IPS-20b (cell line): ENCODE data around the gene CD6.

ENCODE experiments used
- H3K27ac ChIP-seq: one replicate; pipeline ENCODE4 v1.5.1; 2013; ENCODE audit warnings: low read length
- H3K27me3 ChIP-seq: 2 replicates; pipeline ENCODE4 v1.6.1; 2013; ENCODE audit warnings: mild to moderate bottlenecking, low read length, inconsistent platforms; ENCODE audit not compliant: insufficient read depth
- H3K36me3 ChIP-seq: 2 replicates; pipeline ENCODE4 v1.6.1; 2013; ENCODE audit warnings: low read depth, mild to moderate bottlenecking, inconsistent platforms, low read length, moderate library complexity; ENCODE audit not compliant: insufficient read depth
- H3K4me1 ChIP-seq: 2 replicates; pipeline ENCODE4 v1.6.1; 2013; ENCODE audit warnings: mild to moderate bottlenecking, control low read depth, inconsistent platforms, low read length, moderate library complexity; ENCODE audit not compliant: insufficient read depth
- H3K4me3 ChIP-seq: 2 replicates; pipeline ENCODE4 v1.5.1; 2013; ENCODE audit warnings: mild to moderate bottlenecking, low read length, inconsistent platforms
- H3K9ac ChIP-seq: 2 replicates; pipeline ENCODE4 v1.6.1; 2013; ENCODE audit warnings: low read depth, mild to moderate bottlenecking, inconsistent platforms, low read length, moderate library complexity
- H3K9me3 ChIP-seq: 2 replicates; pipeline ENCODE4 v1.6.1; 2013; ENCODE audit warnings: mild to moderate bottlenecking, low read depth, low read length, inconsistent platforms; ENCODE audit not compliant: insufficient read depth

The CD6 gene

GRCh38 chr11:61066645-61067044, 95.2 kb downstream of the CD6 start:
- Histone ChIP-seq H3K4me1 (no peaks in the 10 kb centered on the region), H3K27ac (no peak overlapping the region), H3K9ac (no peak overlapping the region), H3K36me3 (no peaks in the 10 kb centered on the region), H3K4me3 (no peak overlapping the region), H3K9me3 (no peaks in the 10 kb centered on the region), H3K27me3 (no peaks in the 10 kb centered on the region)

- no peaks in the 10 kb centered on the region for H3K4me1 ChIP-seq
- no peak overlapping the region for H3K9ac ChIP-seq
Observed at GRCh38 chr11:61067782-61068446, 96.4 kb downstream of the CD6 start.

GRCh38 chr11:61068581-61068980, 97.1 kb downstream of the CD6 start:
- Histone ChIP-seq H3K36me3 (no peaks in the 10 kb centered on the region), H3K4me1 (no peaks in the 10 kb centered on the region), H3K4me3 (no peak overlapping the region), H3K9ac (no peak overlapping the region), H3K27me3 (no peaks in the 10 kb centered on the region), H3K9me3 (no peaks in the 10 kb centered on the region), H3K27ac (no peak overlapping the region)

More at GRCh38 chr11:61067782-61068446, 96.4 kb downstream of the CD6 start:
- Histone ChIP-seq H3K36me3 (no peaks in the 10 kb centered on the region), H3K9me3 (no peaks in the 10 kb centered on the region), H3K27me3 (no peaks in the 10 kb centered on the region), H3K27ac (no peak overlapping the region), H3K4me3 (no peak overlapping the region)

DNA sequence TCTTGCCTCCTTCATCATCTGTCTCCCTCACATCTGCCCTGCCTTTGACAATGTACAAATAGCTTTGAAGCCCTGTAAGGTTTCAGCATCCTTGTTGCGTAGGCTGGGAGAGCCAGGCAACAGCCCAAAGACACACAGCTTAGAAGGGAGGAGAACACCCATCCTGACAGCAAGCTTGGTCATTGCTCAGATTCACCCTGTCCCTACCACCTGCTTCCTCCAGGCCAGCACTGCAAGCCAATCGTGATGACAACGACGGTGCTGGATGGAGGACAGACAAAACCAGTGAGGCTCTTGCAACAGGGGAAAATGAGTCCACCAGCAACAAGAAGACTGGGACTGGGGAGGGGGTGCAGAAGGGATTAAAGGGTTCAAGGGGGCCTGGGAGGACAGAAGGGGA, 97.9 kb downstream of the CD6 start:
- H3K27me3 ChIP-seq = no peaks in the 10 kb centered on the region
- no peaks in the 10 kb centered on the region for H3K9me3 ChIP-seq
- no peaks in the 10 kb centered on the region for H3K36me3 ChIP-seq
- no peak overlapping the region for H3K9ac ChIP-seq
- H3K4me3 ChIP-seq = no peak overlapping the region
- H3K27ac ChIP-seq = no peak overlapping the region
- H3K4me1 ChIP-seq = no peaks in the 10 kb centered on the region
